Astrocyte (in vitro differentiated cells and primary cell): ENCODE results near the gene PPP2R2D. TPM values are rescaled to one million over a fixed set of nuclear protein-coding genes. Genes with fewer than 3 reads are reported as not detected.
A peak's percentile ranks its signal among the peaks of the same experiment; 100 is the strongest.

Experiments used
- DNase-seq: peaks from one replicate; pipeline ENCODE4 v3.0.0-alpha.2; 2010; ENCODE audit warnings: low read depth
- FAIRE-seq: peaks from 2 replicates; lab custom pipeline; 2011; peaks lifted over from hg19 to GRCh38; lab: Jason Lieb, UNC
- H2AFZ ChIP-seq: 2 replicates; pipeline ENCODE4 v1.6.0; 2012; ENCODE audit warnings: low read depth, low read length, inconsistent platforms
- H3K27ac ChIP-seq: 2 replicates; pipeline ENCODE4 v1.5.1; 2011; ENCODE audit warnings: low read depth, low read length, inconsistent platforms
- H3K27me3 ChIP-seq: 2 replicates; pipeline ENCODE4 v1.6.0; 2011; ENCODE audit warnings: low read length, inconsistent platforms; ENCODE audit not compliant: insufficient read depth
- H3K36me3 ChIP-seq: 2 replicates; pipeline ENCODE4 v1.5.1; 2011; ENCODE audit warnings: low read length, inconsistent platforms; ENCODE audit not compliant: insufficient read depth
- H3K4me1 ChIP-seq: 2 replicates; pipeline ENCODE4 v1.5.1; 2011; ENCODE audit warnings: low read length, inconsistent platforms; ENCODE audit not compliant: insufficient read depth
- H3K4me2 ChIP-seq: 2 replicates; pipeline ENCODE4 v1.6.0; 2012; ENCODE audit warnings: low read length, inconsistent platforms
- H3K4me3 ChIP-seq: 2 replicates; pipeline ENCODE4 v1.5.1; 2011; ENCODE audit warnings: low read depth, mild to moderate bottlenecking, low read length, inconsistent platforms; ENCODE audit not compliant: insufficient read depth
- H3K79me2 ChIP-seq: 2 replicates; pipeline ENCODE4 v1.6.0; 2012; ENCODE audit warnings: mild to moderate bottlenecking, low read length, inconsistent platforms; ENCODE audit not compliant: insufficient read depth
- H3K9ac ChIP-seq: 2 replicates; pipeline ENCODE4 v1.6.0; 2012; ENCODE audit warnings: mild to moderate bottlenecking, low read length, inconsistent platforms
- H3K9me3 ChIP-seq: 2 replicates; pipeline ENCODE4 v1.5.1; 2012; ENCODE audit warnings: low read depth, mild to moderate bottlenecking, low read length, inconsistent platforms; ENCODE audit not compliant: insufficient read depth
- H4K20me1 ChIP-seq: 2 replicates; pipeline ENCODE4 v1.6.0; 2012; ENCODE audit warnings: low read length, inconsistent platforms; ENCODE audit not compliant: insufficient read depth
- H3K27ac Mint-ChIP-seq: one replicate; pipeline ENCODE4 v1.8.0; 2021; ENCODE audit warnings: mild to moderate bottlenecking, mixed read lengths; ENCODE audit not compliant: unreplicated experiment
- H3K27me3 Mint-ChIP-seq: one replicate; pipeline ENCODE4 v1.8.0; 2021; ENCODE audit warnings: low read depth, mixed read lengths; ENCODE audit not compliant: unreplicated experiment
- H3K36me3 Mint-ChIP-seq: one replicate; pipeline ENCODE4 v1.8.0; 2021; ENCODE audit warnings: low read depth, mixed read lengths; ENCODE audit not compliant: unreplicated experiment
- H3K4me1 Mint-ChIP-seq: one replicate; pipeline ENCODE4 v1.8.0; 2021; ENCODE audit warnings: low read depth, mixed read lengths; ENCODE audit not compliant: unreplicated experiment
- H3K4me3 Mint-ChIP-seq: one replicate; pipeline ENCODE4 v1.8.0; 2021; ENCODE audit warnings: mild to moderate bottlenecking, moderate library complexity, mixed read lengths; ENCODE audit not compliant: unreplicated experiment
- H3K9me3 Mint-ChIP-seq: one replicate; pipeline ENCODE4 v1.8.0; 2021; ENCODE audit warnings: mild to moderate bottlenecking, mixed read lengths; ENCODE audit not compliant: unreplicated experiment
- CTCF ChIP-seq: IDR thresholded peaks from 2 replicates; pipeline ENCODE4 v1.5.1; 2011; ENCODE audit warnings: low read depth, mild to moderate bottlenecking, inconsistent platforms, low read length, moderate library complexity; ENCODE audit not compliant: insufficient read depth
- EZH2 ChIP-seq: IDR thresholded peaks from 2 replicates; pipeline ENCODE4 v1.6.1; 2012; ENCODE audit warnings: mild to moderate bottlenecking, low read length, inconsistent platforms; ENCODE audit not compliant: insufficient read depth
- total RNA-seq: library from RNA; stranded (reverse); gene quantifications from 2 replicates; pipeline ENCODE4 v1.2.1, GENCODE V29; 2021

Gene PPP2R2D
- total RNA-seq, 1 donor from 2014 or later: 32.5 TPM

DNA sequence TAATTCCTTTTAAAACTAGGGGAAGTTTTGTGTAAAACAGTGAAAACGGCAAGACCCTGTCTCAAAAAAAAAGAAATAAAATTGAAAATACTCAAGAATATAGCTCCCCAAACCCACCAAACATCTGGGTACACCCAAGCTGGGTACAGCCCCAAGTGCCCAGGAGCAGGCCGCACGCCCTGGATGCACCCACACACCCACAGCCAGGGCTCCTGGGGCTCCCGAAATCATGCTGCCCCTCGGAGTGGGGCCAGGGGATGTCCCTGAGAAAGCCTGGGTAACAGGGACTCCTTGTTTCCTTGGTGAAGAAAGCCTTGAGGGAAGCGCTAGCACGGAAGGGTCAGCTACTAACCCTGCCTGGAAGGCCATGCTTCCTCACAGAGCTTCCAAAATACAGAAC is 70.8 kb downstream of the PPP2R2D start:
- H3K9me3 Mint-ChIP-seq: no peaks in the 10 kb centered on the region
- no peaks in the 10 kb centered on the region for H3K27me3 Mint-ChIP-seq
- peaks cover 37% of the 10 kb centered on the region for H3K36me3 Mint-ChIP-seq
- H3K4me1 Mint-ChIP-seq: peaks cover 3% of the 10 kb centered on the region
- H3K79me2 ChIP-seq: peaks cover 38% of the 10 kb centered on the region
- H3K9me3 ChIP-seq: no peaks in the 10 kb centered on the region
- H3K4me3 ChIP-seq: no peak overlapping the region
- H3K4me1 ChIP-seq: no peaks in the 10 kb centered on the region
- no peak overlapping the region for H3K4me2 ChIP-seq
- H3K4me3 Mint-ChIP-seq: peak overlapping the region; percentile 6
- no peak overlapping the region for H3K27ac ChIP-seq
- H2AFZ ChIP-seq: no peak overlapping the region
- FAIRE-seq (no peak), DNase-seq (no peak)
- H3K27ac Mint-ChIP-seq: no peak overlapping the region
- H3K27me3 ChIP-seq: no peaks in the 10 kb centered on the region
- no peak overlapping the region for H3K9ac ChIP-seq
- TF ChIP-seq EZH2: no peak
- no peak for TF ChIP-seq CTCF
- peaks cover 54% of the 10 kb centered on the region for H4K20me1 ChIP-seq
- H3K36me3 ChIP-seq: peaks cover 6% of the 10 kb centered on the region

- peaks cover 46% of the 10 kb centered on the region for H3K79me2 ChIP-seq
- Mint-ChIP-seq H3K4me1 (peaks cover 4% of the 10 kb centered on the region), H3K27me3 (no peaks in the 10 kb centered on the region), H3K4me3 (no peak overlapping the region), H3K27ac (no peak overlapping the region), H3K36me3 (peaks cover 39% of the 10 kb centered on the region), H3K9me3 (no peaks in the 10 kb centered on the region)
- H4K20me1 ChIP-seq: peaks cover 62% of the 10 kb centered on the region
- no peaks in the 10 kb centered on the region for H3K4me1 ChIP-seq
- H3K9me3 ChIP-seq: no peaks in the 10 kb centered on the region
- no peak overlapping the region for H2AFZ ChIP-seq
- H3K36me3 ChIP-seq: peaks cover 6% of the 10 kb centered on the region
- H3K4me2 ChIP-seq: no peak overlapping the region
- TF ChIP-seq EZH2 (no peak), CTCF (no peak)
- no peak overlapping the region for H3K4me3 ChIP-seq
- no peak for DNase-seq
- H3K27ac ChIP-seq: no peak overlapping the region
- no peak for FAIRE-seq
- H3K27me3 ChIP-seq: no peaks in the 10 kb centered on the region
- no peak overlapping the region for H3K9ac ChIP-seq
Observed at GRCh38 chr10:131972474-131973071, 71.8 kb downstream of the PPP2R2D start.
